WERI-Rb-1 (cell line): ENCODE measurements around the gene TNFRSF6B.
A peak's percentile ranks its signal among the peaks of the same experiment; 100 is the strongest.

Experiments
- DNase-seq: peaks from one replicate; pipeline ENCODE4 v3.0.0-alpha.2; 2020
- H3K27ac ChIP-seq: fragments of 250-450 bp; sonication (Bioruptor Pico); 2 replicates; pipeline ENCODE4 v1.5.1; 2020; ENCODE audit warnings: mild to moderate bottlenecking, moderate library complexity
- H3K27me3 ChIP-seq: fragments of 250-450 bp; sonication (Bioruptor Pico); 2 replicates; pipeline ENCODE4 v1.5.1; 2021; ENCODE audit warnings: mild to moderate bottlenecking, low read depth, moderate library complexity; ENCODE audit not compliant: insufficient read depth, severe bottlenecking
- H3K36me3 ChIP-seq: fragments of 250-450 bp; sonication (Bioruptor Pico); 2 replicates; pipeline ENCODE4 v1.5.1; 2020; ENCODE audit warnings: mild to moderate bottlenecking, moderate library complexity
- H3K4me3 ChIP-seq: 2 replicates; pipeline ENCODE4 v1.5.1; 2011; ENCODE audit warnings: low read depth, mild to moderate bottlenecking, control low read depth, low read length
- H3K9me3 ChIP-seq: fragments of 250-450 bp; sonication (Bioruptor Pico); 2 replicates; pipeline ENCODE4 v1.5.1; 2021; ENCODE audit warnings: mild to moderate bottlenecking, moderate library complexity; ENCODE audit not compliant: severe bottlenecking
- CTCF ChIP-seq: IDR thresholded peaks from 2 replicates; pipeline ENCODE4 v1.5.1; 2011; ENCODE audit warnings: low read depth, mild to moderate bottlenecking, control low read depth, inconsistent platforms, low read length

Gene TNFRSF6B

GRCh38 chr20:63737695-63737944 lies 41.2 kb downstream of the TNFRSF6B start:
- H3K27me3 ChIP-seq, result no peaks in the 10 kb centered on the region
- no peak overlapping the region for H3K4me3 ChIP-seq
- H3K36me3 ChIP-seq, result peaks cover 36% of the 10 kb centered on the region
- no peak overlapping the region for H3K27ac ChIP-seq
- H3K9me3 ChIP-seq, result no peaks in the 10 kb centered on the region
- DNase-seq, result no peak
- TF ChIP-seq CTCF, result no peak

GRCh38 chr20:63737945-63738686 lies 41.7 kb downstream of the TNFRSF6B start:
- TF ChIP-seq CTCF, result no peak
- no peak overlapping the region for H3K4me3 ChIP-seq
- peaks cover 37% of the 10 kb centered on the region for H3K36me3 ChIP-seq
- DNase-seq, result no peak
- no peak overlapping the region for H3K27ac ChIP-seq
- no peaks in the 10 kb centered on the region for H3K27me3 ChIP-seq
- H3K9me3 ChIP-seq, result no peaks in the 10 kb centered on the region

- Histone ChIP-seq H3K36me3 (peaks cover 35% of the 10 kb centered on the region), H3K27me3 (no peaks in the 10 kb centered on the region), H3K4me3 (peak overlapping the region; percentile 43), H3K27ac (peak overlapping the region; percentile 59), H3K9me3 (no peaks in the 10 kb centered on the region)
- no peak for TF ChIP-seq CTCF
- DNase-seq, result peak; percentile 41
Observed at GRCh38 chr20:63738687-63739129, 42.3 kb downstream of the TNFRSF6B start.

- H3K36me3 ChIP-seq, result peaks cover 30% of the 10 kb centered on the region
- peak; percentile 47 for DNase-seq
- TF ChIP-seq CTCF, result no peak
- peak within 1 kb of the TSS; percentile 69 for H3K4me3 ChIP-seq
- no peaks in the 10 kb centered on the region for H3K9me3 ChIP-seq
- H3K27me3 ChIP-seq, result no peaks in the 10 kb centered on the region
- peak within 1 kb of the TSS; percentile 78 for H3K27ac ChIP-seq
Observed at GRCh38 chr20:63739130-63740069, 42.9 kb downstream of the TNFRSF6B start, which contains the start of gene SLC2A4RG. TSS of gene SLC2A4RG (plus strand) at chr20:63739776. CDS start at chr20:63739913, 137 bp downstream.

- Histone ChIP-seq H3K27ac (peak overlapping the region; percentile 78), H3K36me3 (peaks cover 26% of the 10 kb centered on the region), H3K9me3 (no peaks in the 10 kb centered on the region), H3K4me3 (peak overlapping the region; percentile 69), H3K27me3 (no peaks in the 10 kb centered on the region)
- DNase-seq, result no peak
- no peak for TF ChIP-seq CTCF
Observed at GRCh38 chr20:63740070-63740626, 43.7 kb downstream of the TNFRSF6B start.
